ENCODE results near the gene RASD2.
"Not testable (repeated sequence)": the region's sequence is repeated elsewhere in the genome, so short reads cannot be mapped to it uniquely, and the experiment has no call there.

The RASD2 gene, protein sequence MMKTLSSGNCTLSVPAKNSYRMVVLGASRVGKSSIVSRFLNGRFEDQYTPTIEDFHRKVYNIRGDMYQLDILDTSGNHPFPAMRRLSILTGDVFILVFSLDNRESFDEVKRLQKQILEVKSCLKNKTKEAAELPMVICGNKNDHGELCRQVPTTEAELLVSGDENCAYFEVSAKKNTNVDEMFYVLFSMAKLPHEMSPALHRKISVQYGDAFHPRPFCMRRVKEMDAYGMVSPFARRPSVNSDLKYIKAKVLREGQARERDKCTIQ

GRCh38 chr22:35540595-35541253 lies at the start of gene RASD2:
RASD2 (plus strand) TSS chr22:35540831; CDS start chr22:35546810, 5,979 bp downstream.
- DNase-seq: no peak

- not testable (repeated sequence) for DNase-seq
These were observed 49.3 kb upstream of the RASD2 start for GRCh38 chr22:35491061-35491907.

DNA sequence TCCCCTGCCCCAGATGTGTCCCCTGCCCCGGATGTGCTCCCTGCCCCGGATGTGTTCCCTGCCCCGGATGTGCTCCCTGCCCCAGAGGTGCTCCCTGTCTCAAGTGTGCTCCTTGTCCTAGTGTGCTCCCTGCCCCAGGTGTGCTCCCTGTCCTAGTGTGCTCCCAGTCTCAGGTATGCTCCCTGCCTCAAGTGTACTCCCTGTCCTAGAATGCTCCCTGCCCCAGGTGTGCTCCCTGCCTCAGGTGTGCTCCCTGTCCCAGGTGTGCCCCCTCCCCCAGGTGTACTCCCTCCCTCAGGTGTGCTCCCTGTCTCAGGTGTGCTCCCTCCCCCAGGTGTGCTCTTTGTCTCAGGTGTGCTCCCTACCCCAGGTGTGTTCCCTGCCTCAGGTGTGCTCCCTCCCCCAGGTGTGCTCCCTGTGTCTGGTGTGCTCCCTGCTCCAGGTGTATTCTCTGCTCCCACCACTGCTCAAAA lies 48.7 kb upstream of the RASD2 start:
- DNase-seq: no peak

- DNase-seq: no peak
These were observed 47.6 kb upstream of the RASD2 start for GRCh38 chr22:35493074-35493473.

DNA sequence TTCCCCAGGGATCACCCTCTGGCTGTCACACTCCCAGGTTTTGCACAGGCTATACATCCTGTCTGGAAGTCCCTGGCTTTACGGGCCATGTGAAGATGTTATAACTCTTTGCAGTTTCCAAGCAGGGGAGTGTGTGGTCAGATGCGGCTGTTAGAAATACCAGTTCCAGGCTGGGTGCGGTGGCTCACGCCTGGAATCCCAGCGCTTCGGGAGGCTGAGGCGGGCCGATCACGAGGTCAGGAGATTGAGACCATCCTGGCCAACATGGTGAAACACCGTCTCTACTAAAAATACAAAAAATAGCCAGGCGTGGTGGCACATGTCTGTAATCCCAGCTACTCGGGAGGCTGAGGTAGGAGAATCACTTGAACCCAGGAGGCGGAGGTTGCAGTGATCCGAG lies 44.9 kb upstream of the RASD2 start:
- DNase-seq: not testable (repeated sequence)

DNA sequence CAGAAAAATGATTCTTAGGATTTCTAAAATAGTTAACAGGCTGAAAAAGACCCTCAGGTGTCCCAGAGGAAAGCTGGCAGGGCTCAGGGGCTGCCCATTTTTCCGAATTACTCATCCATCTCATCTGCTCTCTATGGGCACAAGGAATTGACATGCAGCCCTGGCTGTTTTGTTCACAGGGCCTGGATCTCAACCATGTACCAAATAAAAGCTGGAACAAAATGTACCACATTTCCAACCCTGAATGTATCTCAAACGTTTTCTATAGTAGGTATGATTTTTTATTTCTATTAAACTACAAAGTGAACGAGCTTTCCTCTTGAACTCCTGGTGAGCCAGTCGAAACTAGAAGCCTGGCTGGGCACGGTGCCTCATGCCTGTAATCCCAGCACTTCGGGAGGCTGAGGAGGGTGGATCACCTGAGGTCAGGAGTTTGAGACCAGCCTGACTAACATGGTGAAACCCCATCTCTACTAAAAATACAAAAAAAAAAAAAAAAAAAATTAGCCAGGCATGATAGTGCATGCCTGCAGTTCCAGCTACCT lies 43.8 kb upstream of the RASD2 start:
- no peak for DNase-seq

DNA sequence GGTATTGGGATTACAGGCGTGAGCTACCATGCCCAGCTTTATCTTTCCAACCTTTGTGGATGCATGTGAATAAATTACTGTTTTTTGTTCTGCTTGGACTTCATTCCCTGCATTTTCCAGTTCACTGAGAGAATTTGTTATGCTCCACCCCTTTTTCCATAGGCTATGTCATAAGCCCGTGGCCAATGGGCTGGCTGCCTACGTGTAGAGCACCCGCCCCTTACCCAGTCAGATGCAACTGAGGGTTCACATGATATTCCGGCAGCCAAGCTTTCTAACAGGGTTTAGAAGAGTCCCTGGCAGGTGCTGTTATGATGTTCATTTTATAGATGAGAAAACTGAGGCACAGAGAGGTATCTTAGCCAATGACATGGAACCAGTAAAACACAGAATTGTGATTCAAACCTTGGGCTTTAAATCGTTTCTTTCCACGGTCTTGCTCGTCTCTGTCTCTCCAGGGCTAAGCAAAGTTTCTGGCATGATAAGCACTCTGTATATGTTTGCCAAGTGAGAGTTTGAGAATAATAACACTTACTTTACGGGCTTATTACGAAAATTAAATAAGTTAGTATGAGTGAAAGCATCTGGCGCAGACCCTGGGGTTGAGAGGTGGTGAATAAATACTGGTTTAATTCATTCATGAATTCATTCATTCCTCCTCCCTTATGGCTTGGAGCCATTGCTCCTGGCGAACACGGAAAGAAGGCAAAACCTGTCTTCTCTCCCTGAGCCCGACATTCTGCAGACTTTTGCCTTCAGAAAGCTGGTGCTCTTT lies 42.4 kb upstream of the RASD2 start:
- DNase-seq: no peak

- DNase-seq: no peak
These were observed 37.8 kb upstream of the RASD2 start for GRCh38 chr22:35502836-35503235.

- no peak for DNase-seq
These were observed 35.0 kb upstream of the RASD2 start for GRCh38 chr22:35505399-35506258.

- DNase-seq: no peak
These were observed 34.4 kb upstream of the RASD2 start for GRCh38 chr22:35506259-35506570.

- DNase-seq: not testable (repeated sequence)
These were observed 32.8 kb upstream of the RASD2 start for GRCh38 chr22:35507851-35508250.

- DNase-seq: no peak
These were observed 31.2 kb upstream of the RASD2 start for GRCh38 chr22:35509451-35509850.

DNA sequence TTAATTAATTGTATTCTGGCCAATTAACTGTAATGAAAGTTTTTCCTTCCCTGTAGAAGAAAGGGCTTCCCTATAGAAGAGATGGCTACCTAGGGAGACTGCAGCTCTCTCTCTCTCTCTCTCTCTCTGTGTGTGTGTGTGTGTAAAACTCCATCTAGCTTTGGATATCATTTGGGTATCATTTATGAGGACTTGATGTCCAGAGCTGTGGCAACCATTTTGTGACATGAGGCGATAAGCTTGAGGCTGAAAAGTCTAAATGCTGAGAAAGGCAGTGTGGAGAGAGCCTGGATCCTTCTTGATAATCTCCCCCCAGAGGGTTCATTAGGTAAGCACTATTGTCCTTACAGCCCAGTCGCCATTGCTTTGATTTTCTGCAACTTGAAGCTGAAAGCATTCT lies 30.7 kb upstream of the RASD2 start:
- no peak for DNase-seq

GRCh38 chr22:35510481-35510934 lies 30.1 kb upstream of the RASD2 start:
- DNase-seq: no peak

GRCh38 chr22:35510951-35511350 lies 29.7 kb upstream of the RASD2 start:
- no peak for DNase-seq

- no peak for DNase-seq
These were observed 26.3 kb upstream of the RASD2 start for GRCh38 chr22:35514366-35514765.

DNA sequence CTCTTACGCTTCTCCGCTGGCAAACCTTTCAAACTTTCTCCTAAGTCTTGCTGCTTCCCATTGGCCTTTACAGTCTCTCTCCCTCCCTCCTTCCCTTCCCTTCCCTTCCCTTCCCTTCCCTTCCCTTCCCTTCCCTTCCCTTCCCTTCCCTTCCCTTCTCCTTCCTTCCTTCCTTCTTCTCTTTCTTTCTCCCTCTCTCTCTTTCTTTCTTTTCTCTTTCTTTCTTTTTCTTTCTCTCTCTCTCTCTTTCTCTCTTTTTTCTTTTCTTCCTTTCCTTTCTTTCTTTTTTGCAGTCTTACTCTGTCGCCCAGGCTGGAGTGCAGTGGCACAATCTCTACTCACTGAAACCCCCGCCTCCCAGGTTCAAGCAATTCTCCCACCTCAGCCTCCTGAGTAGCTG lies 24.7 kb upstream of the RASD2 start:
- DNase-seq: not testable (repeated sequence)

GRCh38 chr22:35516723-35517122 lies 23.9 kb upstream of the RASD2 start:
- DNase-seq: no peak

DNA sequence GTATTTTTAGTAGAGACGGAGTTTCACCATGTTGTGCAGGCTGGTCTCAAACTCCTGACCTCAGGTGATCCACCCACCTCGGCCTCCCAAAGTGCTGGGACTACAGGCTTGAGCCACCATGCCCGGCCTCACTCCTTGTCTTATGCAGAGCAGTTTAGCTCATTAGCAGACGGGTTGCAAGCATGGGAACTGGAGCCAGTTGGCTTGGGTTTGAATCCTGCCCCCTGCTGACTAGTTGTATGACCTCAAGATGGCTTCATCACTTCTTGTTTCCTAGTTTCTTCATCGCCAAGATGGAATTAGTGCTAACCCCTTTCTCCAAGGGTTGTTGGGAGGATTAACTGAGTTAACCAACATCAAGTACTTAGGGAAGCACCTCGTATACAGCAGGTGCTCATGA lies 23.4 kb upstream of the RASD2 start:
- DNase-seq: no peak

DNA sequence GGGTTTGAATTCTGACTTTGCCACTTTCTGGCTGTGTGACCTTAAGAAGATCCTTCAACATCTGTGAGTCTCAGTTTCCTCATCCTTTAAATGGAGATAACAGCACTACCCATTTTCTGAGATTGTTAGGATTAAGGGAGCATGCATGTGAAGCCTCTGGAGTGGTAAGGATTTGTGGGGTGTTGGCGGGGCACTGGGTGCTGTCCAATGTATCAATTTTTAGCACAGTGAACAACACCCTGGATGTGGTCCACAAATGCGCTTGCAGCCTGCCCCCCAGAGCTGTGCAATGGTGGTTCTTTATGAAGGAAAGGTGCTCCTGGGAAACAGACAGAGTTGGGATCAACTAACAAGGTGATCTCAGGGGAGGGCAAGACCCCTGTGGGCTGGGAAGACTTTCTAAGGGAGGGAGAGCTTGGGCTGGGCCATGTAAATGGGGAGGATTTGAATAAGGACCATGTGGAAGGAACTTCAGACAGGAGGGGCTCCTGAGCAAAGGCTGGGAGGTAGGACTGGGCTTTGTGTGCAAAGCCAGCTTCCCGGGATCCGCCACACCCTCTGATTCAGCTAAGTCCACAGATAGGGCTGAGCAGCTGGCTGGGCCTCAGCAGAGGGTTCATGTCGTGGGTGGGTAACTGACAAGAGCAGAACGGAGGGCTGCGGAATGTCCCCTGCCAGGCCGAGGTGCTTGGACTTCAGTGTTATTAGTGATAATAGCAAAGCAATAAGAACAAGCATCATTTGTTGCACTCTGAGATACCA lies 22.7 kb upstream of the RASD2 start:
- no peak for DNase-seq

GRCh38 chr22:35518811-35519210 lies 21.8 kb upstream of the RASD2 start:
- no peak for DNase-seq
